Endothelial cell of umbilical vein (primary cell): ENCODE measurements around the gene EBLN1. TPM values are rescaled to one million over a fixed set of nuclear protein-coding genes. Genes with fewer than 3 reads are reported as not detected.

ENCODE experiments used
- BruUV-seq: library from RNA; stranded (reverse); fragments of 400-500 nt; replicated peaks from 2 replicates; lab custom pipeline; 2021; lab: Mats Ljungman, UMichigan
- CTCF ChIA-PET: fragments of 300-600, 350-600 bp; sonication (Branson Sonifier 250); formaldehyde crosslinking; loops from one replicate; lab custom pipeline; 2021; ENCODE audit warnings: antibody characterized with exemption, inconsistent platforms; lab: Charles Lee
- POLR2A ChIA-PET: fragments of 300-600, 350-600 bp; sonication (Branson Sonifier 250); formaldehyde crosslinking; loops from one replicate; lab custom pipeline; 2021; ENCODE audit warnings: antibody characterized with exemption, inconsistent platforms; lab: Charles Lee
- DNase-seq: peaks from one replicate; pipeline ENCODE4 v3.0.0-alpha.2; 2011; ENCODE audit warnings: low read depth, low spot score
- FAIRE-seq: peaks from 2 replicates; lab custom pipeline; 2011; peaks lifted over from hg19 to GRCh38; lab: Jason Lieb, UNC
- H2AFZ ChIP-seq: 2 replicates; pipeline ENCODE4 v1.6.0; 2012; ENCODE audit warnings: low read depth, low read length, control low read depth, inconsistent platforms
- H3K27ac ChIP-seq: 2 replicates; pipeline ENCODE4 v1.5.1; 2011; ENCODE audit warnings: low read depth, mild to moderate bottlenecking, control low read depth, low read length, moderate library complexity; ENCODE audit not compliant: insufficient read depth
- H3K27me3 ChIP-seq, 2 experiments: 2 replicates each; pipeline versions ENCODE4 v1.6.0 to v1.6.1; 2011; ENCODE audit warnings: low read length in 2 of 2, mixed read lengths in 1 of 2; ENCODE audit not compliant: control insufficient read depth in 2 of 2, insufficient read depth in 2 of 2
- H3K36me3 ChIP-seq, 2 experiments: 2 replicates in 1 of 2; 3 replicates in 1 of 2; pipeline ENCODE4 v1.5.1; 2011; ENCODE audit warnings: low read length in 2 of 2, mild to moderate bottlenecking in 1 of 2, moderate library complexity in 1 of 2; ENCODE audit not compliant: control insufficient read depth in 2 of 2, insufficient read depth in 2 of 2; ENCODE audit errors: extremely low read depth in 1 of 2
- H3K4me1 ChIP-seq: 3 replicates; pipeline ENCODE4 v1.5.1; 2011; ENCODE audit warnings: mild to moderate bottlenecking, low read length; ENCODE audit not compliant: control insufficient read depth, insufficient read depth; ENCODE audit errors: extremely low read depth
- H3K4me2 ChIP-seq: 2 replicates; pipeline ENCODE4 v1.6.1; 2011; ENCODE audit warnings: low read length, control low read depth, mixed read lengths; ENCODE audit not compliant: insufficient read depth
- H3K4me3 ChIP-seq, 3 experiments: fragments of 200-600 bp in 1 of 3; sonication (generic), shearing (Covaris generic) in 1 of 3; replicated peaks in 1 of 3; 2 replicates each; pipeline ENCODE4 v1.5.1; 2011 to 2016; ENCODE audit warnings: control low read depth in 3 of 3, low read length in 3 of 3, mild to moderate bottlenecking in 2 of 3, inconsistent platforms in 1 of 3, low read depth in 1 of 3, moderate library complexity in 1 of 3; ENCODE audit not compliant: insufficient read depth in 1 of 3
- H3K79me2 ChIP-seq: 2 replicates; pipeline ENCODE4 v1.6.0; 2012; ENCODE audit warnings: low read length, inconsistent platforms; ENCODE audit not compliant: control insufficient read depth, insufficient read depth
- H3K9ac ChIP-seq: replicated peaks from 2 replicates; pipeline ENCODE3; 2011; ENCODE audit warnings: low read length, control low read depth; ENCODE audit not compliant: insufficient read depth; ENCODE audit errors: extremely low read depth
- H3K9me1 ChIP-seq: replicated peaks from 3 replicates; pipeline ENCODE4 v1.6.0; 2011; ENCODE audit warnings: mild to moderate bottlenecking, low read length; ENCODE audit not compliant: control insufficient read depth, insufficient read depth; ENCODE audit errors: extremely low read depth
- H3K9me3 ChIP-seq: replicated peaks from 2 replicates; pipeline ENCODE4 v1.5.1; 2012; ENCODE audit warnings: low read length, inconsistent platforms; ENCODE audit not compliant: control insufficient read depth, insufficient read depth
- H4K20me1 ChIP-seq: replicated peaks from 2 replicates; pipeline ENCODE3; 2011; ENCODE audit warnings: mild to moderate bottlenecking, low read length; ENCODE audit not compliant: control insufficient read depth, insufficient read depth; ENCODE audit errors: extremely low read depth
- CTCF ChIP-seq, 2 donors: IDR thresholded peaks; 1 replicate in 1 of 2; 2 replicates in 1 of 2; pipeline ENCODE4 v1.5.1; 2011; ENCODE audit warnings: low read length in 2 of 2, mild to moderate bottlenecking in 2 of 2, moderate library complexity in 2 of 2, control low read depth in 1 of 2, inconsistent platforms in 1 of 2, low read depth in 1 of 2; ENCODE audit not compliant: insufficient read depth in 1 of 2; ENCODE audit errors: extremely low read depth in 1 of 2
- EZH2 ChIP-seq: IDR thresholded peaks from 2 replicates; pipeline ENCODE4 v1.6.1; 2012; ENCODE audit warnings: borderline replicate concordance, low read depth, mild to moderate bottlenecking, moderate library complexity, low read length, inconsistent platforms; ENCODE audit not compliant: severe bottlenecking
- FOS ChIP-seq: IDR thresholded peaks from 2 replicates; pipeline ENCODE4 v1.6.1; 2011; ENCODE audit warnings: mild to moderate bottlenecking, low read length, moderate library complexity, borderline replicate concordance; ENCODE audit not compliant: insufficient read depth
- GATA2 ChIP-seq: IDR thresholded peaks from 2 replicates; pipeline ENCODE4 v1.7.0; 2011; ENCODE audit warnings: low read depth, mild to moderate bottlenecking, moderate library complexity, mixed read lengths, low read length; ENCODE audit not compliant: insufficient read length, insufficient read depth
- JUN ChIP-seq: IDR thresholded peaks from 2 replicates; pipeline ENCODE4 v1.6.1; 2011; ENCODE audit warnings: borderline replicate concordance, low read depth; ENCODE audit not compliant: insufficient read length, insufficient read depth
- MAX ChIP-seq: IDR thresholded peaks from 2 replicates; pipeline ENCODE4 v1.6.1; 2011; ENCODE audit not compliant: insufficient read depth, insufficient read length
- MYC ChIP-seq: IDR thresholded peaks from one replicate; pipeline ENCODE4 v1.6.1; 2011; ENCODE audit warnings: mild to moderate bottlenecking, low read depth, low read length
- POLR2A ChIP-seq: IDR thresholded peaks from 2 replicates; pipeline ENCODE4 v1.6.1; 2012; ENCODE audit warnings: low read depth, mild to moderate bottlenecking, control low read depth, low read length
- POLR2AphosphoS5 ChIP-seq: IDR thresholded peaks from 2 replicates; pipeline ENCODE4 v1.6.1; 2012; ENCODE audit warnings: low read depth, mild to moderate bottlenecking, control low read depth, low read length, moderate library complexity; ENCODE audit not compliant: insufficient read depth
- dilution Hi-C: fragments of 300-500 bp; cut with MboI; formaldehyde crosslinking; loops from one replicate; pipeline ENCODE4 v1.15.0; 2019; ENCODE audit warnings: low sequenced_read_pairs; ENCODE audit not compliant: extremely low pct_ligation_motif_present
- intact Hi-C: fragments of 100-400 bp; cut with micrococcal nuclease; formaldehyde crosslinking; loops from one replicate; pipeline ENCODE4 v1.10.0; 2022
- polyA plus RNA-seq, 4 experiments: library from polyadenylated mRNA; depleted of rRNA in 3 of 4; stranded (reverse) in 3 of 4; unstranded in 1 of 4; fragments of >200 nt; gene quantifications; 2 replicates each; pipeline versions ENCODE4 v1.2.1 to v1.2.3, GENCODE V29; 2011 to 2012; ENCODE audit warnings: missing spikeins in 1 of 4
- total RNA-seq: library from RNA; stranded (reverse); gene quantifications from 2 replicates; pipeline ENCODE4 v1.2.3, GENCODE V29; 2021

The EBLN1 gene
- total and polyA plus RNA-seq, 2 donors (not counting 3 experiments of a cell fraction or from before 2014, with no cell fraction given), result not detected

- dilution Hi-C loops, result no loop called here
- Histone ChIP-seq H3K79me2 (no peaks in the 10 kb centered on the region), H3K36me3 (no peaks in the 10 kb centered on the region), H3K9me3 (no peaks in the 10 kb centered on the region), H3K27me3 (no peaks in the 10 kb centered on the region), H3K4me2 (peak overlapping the region; percentile 98), H4K20me1 (no peaks in the 10 kb centered on the region), H3K4me1 (peaks cover 7% of the 10 kb centered on the region), H3K9ac (peak overlapping the region; percentile 93), H3K9me1 (no peaks in the 10 kb centered on the region), H2AFZ (peak overlapping the region; percentile 99), H3K27ac (no peak overlapping the region), H3K4me3 (peak overlapping the region; percentile 58 to 87 (median 58))
- TF ChIP-seq MAX (no peak), EZH2 (no peak), MYC (no peak), CTCF (IDR thresholded peaks at IDR 0.05; ENCODE audit: extremely low read depth in 1 of 2, insufficient read depth in 1 of 2, low read depth in 1 of 2, low read length in 2 of 2) (no peak), GATA2 (no peak), POLR2A (no peak), JUN (no peak), POLR2AphosphoS5 (no peak), FOS (no peak)
- FAIRE-seq, result peak; percentile 38
- POLR2A ChIA-PET, result no interaction called here
- CTCF ChIA-PET, result no interaction called here
- intact Hi-C loops, result loop anchor here (1.0 to 5.0 kb wide), 4 partner anchors 66 to 736 kb away; partner anchors contain the start of genes COMMD3 and DNAJC1
- BruUV-seq, result no TSS peak
- DNase-seq, result peak; percentile 43
Observed at GRCh38 chr10:22250897-22251660, 33.3 kb upstream of the EBLN1 start.
